HG03097 (cell line): ENCODE measurements around the gene CASP8AP2.
"Not testable (repeated sequence)": the region's sequence is repeated elsewhere in the genome, so short reads cannot be mapped to it uniquely, and the experiment has no call there.

Experiments used
- ATAC-seq: cut with Tn5 transposase; IDR thresholded peaks from one replicate; pipeline ENCODE4 v1.9.1; 2021; ENCODE audit not compliant: unreplicated experiment, low FRiP score

The CASP8AP2 gene

DNA sequence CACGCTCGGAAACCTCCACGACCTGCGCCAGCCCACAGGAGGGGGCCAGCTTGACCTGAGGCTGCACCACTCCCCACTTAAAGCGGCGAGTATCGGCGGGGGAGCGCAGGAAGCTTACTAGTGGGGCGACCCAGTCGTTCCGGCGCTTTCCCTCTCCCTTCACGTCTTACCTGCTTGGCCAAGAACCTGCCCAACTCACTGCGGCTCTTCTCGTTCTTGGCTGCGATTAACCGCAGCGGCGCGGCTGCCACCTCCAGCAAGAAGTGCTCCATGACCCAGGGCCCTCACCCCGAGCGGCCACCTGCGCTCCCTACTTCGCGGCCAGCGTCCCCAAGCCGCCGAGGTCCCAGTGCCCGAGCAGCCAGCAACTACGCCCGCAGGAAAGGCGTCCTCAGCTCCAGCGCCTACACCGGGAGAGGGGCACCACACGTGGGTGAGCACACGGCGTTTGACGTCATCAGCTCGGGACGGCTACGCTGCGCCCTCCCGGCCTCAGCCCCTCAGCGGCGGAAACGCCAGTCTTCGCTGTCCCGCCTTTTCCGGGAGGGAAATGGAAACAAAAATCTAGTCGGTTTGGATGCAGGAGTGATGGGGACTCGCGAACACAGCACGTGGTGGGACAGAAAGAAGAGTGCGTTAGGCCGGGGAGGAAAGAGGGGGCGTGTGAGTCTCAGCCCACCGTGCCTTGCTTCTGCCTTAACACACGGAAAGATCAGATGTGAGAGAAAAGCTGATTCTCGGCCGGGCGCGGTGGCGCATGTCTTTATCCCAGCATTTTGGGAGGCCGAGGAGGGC is 10.1 kb upstream of the CASP8AP2 start, which contains the start of gene MDN1:
Gene MDN1, minus strand, starts transcription at position 459 of the 795 bp plus-strand sequence. Its CDS starts 187 bp downstream, at position 272.
- ATAC-seq = peak; percentile 95

DNA sequence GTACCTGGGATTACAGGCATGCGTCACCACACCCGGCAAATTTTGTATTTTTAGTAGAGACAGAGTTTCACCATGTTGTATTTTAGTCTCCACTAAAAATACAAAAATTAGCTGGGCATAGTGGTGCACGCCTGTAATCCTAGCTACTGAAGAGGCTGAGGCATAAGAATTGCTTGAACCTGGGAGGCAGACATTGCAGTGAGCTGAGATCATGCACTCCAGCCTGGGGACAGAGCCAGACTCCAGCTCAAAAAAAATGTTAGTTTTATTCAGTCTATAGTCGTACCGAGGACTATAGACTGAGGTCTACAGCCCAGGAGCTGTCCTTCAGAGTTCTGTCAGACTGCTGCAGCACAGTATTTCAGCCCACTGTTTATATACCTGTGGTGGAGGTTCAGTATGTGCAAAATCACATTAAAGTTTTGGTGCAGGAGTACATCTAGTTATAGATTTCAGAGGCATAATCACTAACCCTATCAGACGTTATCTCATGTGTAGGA is 3.6 kb upstream of the CASP8AP2 start:
- no peak for ATAC-seq

DNA sequence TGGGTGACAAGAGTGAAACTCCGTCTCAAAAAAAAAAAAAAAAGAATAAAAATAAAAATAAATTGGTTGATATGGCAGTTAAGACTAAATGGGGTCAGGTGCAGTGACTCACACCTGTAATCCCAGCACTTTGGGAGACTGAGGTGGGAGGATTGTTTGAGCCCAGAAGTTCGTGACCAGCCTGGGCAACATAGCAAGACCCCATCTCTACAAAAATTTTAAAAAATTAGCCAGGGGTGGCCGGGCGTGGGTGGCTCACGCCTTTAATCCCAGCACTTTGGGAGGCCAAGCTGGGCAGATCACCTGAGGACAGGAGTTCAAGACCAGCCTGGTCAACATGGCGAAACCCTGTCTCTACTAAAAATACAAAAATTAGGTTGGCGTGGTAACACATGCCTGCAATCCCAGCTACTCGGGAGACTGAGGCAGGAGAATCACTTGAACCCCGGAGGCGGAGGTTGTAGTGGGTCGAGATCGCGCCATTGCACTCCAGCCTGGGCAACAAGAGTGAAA is 1.1 kb upstream of the CASP8AP2 start:
- not testable (repeated sequence) for ATAC-seq

DNA sequence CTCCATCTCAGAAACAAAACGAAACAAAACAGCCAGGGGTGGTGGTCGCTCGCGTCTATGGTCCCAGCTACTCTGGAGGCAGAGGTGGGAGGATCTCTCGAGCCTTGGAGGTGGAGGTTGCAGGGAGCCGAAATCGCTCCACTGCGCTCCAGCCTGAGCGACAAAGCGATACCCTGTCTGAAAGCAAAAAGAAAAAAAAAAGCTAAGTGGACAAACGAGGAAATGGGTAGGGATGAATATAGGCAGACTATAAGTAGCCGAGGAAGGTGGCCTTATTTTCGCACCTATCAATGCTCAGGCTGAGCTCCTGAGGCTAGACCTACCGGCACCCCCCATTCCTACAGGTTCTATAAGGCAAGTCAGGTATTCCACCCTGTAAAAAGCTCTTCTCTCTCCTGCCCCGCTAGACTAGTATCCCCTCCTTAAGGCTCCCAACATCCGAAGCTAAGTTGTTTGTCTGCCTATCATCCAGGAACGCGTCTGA is 650 bp upstream of the CASP8AP2 start:
- peak; percentile 23 for ATAC-seq

DNA sequence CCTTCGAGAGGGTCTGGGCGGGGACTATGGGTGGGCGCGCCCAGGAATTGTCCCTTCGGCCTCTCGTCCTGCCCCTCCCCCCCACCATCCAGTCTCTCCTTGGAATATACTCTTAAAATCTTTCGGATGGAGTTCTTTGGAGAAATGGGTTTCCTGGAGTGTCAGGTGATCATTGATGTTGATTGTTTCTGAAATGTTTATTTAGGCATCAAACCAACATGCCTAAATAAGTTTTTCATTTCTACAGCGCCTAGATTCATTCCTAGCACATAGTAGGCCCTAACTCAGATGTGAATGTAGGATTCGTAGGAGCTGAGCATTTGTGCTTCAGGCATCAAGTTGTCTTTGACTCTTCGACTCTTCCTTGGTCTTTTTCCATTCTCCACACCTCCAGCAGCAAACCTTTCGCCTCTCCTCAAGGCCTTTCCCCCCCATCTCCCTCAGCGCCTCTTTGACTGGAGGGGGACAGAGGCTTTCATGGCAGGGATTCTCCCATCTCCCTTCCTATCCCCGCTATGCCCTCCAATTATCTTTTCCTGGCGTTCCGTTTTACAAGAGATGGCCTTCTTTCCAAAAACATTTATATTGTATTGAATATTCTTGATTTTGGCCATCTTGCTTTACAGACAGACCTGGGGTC is 610 bp downstream of the CASP8AP2 start:
- ATAC-seq = no peak

DNA sequence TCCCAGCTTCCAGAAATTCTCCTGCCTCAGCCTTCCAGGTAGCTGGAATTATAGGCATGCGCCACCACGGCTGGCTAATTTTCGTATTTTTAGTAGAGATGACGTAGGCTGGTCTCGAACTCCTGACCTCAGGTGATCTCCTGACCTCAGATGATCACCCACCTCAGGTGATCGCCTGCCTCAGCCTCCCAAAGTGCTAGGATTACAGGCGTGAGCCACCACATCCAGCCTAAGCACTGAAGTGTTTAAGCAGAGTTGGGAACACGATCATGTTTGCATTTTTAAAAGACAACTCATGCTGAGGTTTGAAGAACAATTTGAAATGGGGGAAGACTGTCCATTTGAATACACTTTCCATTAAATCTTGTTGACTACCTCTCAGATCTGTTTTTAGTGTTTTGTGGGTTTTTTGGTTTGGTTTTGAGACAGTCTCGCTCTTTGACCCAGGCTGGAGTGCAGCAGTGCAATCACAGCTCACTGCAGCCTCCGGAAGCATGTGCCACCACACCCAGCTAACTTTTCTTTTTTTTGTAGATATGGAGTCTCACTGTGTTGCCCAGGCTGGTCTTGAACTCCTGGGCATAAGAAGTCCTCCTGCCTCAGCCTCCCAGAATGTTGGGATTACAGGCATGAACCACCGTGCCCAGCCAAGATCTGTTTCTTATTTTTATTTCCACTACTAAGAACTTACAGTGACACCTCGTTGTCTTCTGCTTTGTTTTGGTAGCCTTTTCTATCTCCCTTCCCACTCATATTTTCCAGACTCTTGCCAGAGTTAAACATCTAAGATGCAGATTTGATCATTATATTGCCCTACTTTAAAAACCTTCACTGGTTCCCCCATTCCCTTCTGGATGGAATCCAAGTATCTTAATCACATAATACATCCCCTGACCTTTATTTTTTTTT is 5.5 kb downstream of the CASP8AP2 start:
- peak; percentile 86 for ATAC-seq

DNA sequence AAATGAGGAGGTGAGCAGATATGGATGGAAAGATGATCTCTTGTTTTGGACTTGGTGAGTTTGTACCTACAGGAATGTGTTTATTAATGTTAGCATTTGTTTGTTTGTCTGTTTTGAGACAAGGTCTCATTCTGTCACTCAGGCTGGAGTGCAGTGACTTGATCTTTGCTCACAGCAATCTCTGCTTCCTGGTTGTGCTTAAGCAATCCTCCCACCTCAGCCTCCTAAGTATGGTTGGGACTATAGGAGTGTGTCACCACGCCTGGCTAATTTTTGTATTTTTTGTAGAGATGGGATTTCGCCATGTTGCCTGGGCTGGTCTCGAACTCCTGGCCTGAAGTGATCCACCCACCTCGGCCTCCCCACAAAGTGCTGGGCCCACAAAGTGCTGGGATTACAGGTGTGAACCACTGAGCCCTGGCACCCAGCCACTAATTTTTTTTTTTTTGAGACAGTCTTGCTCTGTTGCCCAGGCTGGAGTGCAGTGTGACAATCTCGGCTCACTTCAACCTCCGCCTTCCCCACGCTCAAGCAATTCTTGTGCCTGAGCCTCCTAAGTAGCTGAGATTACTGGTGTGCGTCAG is 7.1 kb downstream of the CASP8AP2 start:
- ATAC-seq = no peak

DNA sequence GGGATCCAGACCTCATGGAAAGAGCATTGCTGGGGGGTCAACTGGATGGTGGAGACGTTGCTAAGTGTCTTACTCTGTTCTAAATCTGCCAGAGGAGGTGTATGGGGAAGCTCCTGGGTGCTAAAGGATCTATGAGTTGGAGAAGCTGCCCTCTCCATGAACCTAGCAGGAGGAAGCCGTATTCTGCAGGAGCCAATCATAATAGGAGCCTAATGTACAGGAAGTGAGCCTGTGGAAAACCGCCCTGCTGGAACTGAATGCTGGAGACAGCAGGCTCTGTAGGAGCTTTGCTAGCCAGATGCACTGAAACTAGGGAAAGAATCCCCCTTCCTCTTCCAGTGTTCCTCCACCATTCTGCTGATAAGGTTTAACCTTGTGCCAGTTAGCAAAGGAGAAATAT is 10.9 kb downstream of the CASP8AP2 start:
- no peak for ATAC-seq

DNA sequence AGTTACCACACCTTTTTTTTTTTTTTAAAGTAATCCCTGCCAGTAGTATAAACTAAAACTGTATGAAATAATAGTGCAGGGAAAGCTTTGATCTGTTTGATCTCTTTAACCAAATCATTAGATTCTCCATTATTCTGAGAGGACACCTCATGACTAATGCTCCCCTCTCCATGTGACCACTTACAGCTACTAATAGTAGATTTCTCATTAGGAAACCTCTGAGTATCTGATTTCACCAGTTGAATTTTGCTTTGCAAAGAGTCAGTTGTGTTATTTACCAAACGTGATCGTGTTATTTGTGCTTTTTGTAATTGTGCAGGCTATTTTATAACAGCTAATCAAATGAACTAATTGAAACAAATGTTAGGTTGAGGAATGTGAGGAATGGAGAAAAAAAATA is 12.5 kb downstream of the CASP8AP2 start:
- ATAC-seq = no peak

DNA sequence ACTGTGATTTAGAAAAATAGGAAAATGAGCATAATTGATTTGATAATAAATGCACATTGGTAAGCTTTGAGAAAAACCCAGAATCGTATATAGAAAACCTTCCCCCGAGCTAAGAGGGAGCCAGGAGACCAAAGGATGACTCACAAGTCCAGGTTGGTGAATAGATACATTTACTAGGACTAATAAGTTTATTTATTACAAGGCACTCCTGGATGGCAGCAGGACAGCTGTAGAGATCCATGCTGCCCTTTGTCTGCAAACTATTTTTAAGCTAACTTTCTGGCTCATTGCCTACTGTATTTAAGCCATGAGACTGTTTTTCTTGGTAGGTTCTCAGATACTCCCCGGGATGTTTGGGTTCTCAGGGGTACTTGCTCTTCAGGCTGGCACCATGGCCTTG is 13.4 kb downstream of the CASP8AP2 start:
- no peak for ATAC-seq

DNA sequence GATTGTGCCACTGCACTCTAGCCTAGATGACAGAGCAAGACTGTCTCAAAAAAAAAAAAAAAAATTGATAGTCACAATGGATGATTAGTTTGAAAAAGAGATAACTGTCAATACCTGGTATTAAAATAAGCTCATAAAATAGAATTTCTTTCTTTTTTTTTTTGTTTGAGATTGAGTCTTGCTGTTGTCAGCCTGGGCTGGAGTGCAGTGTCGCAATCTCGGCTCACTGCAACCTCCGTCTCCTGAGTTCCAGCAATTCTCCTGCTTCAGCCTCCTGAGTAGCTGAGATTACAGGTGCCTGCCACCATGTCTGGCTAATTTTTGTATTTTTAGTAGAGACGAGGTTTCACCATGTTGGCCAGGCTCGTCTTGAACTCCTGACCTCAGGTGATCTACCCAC is 17.8 kb downstream of the CASP8AP2 start:
- ATAC-seq = not testable (repeated sequence)

DNA sequence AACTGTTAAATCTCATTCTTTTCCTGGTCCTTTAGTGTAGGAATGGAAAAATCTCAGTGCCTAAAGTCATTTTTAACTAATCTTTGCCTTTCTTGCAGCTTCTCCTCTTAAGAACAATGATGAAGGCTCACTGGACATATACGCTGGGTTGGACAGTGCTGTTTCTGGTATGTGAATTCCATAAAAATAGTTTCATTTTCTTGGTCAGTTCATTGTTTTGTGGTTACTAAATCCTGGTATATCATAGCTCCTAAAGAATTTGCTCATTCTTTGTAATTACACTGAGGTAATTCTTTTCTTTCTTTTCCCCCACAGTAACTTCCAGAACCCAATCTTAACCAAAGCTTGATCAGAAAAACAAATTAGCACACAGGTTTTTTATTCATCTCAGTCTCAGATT is 23.4 kb downstream of the CASP8AP2 start:
- ATAC-seq = no peak

DNA sequence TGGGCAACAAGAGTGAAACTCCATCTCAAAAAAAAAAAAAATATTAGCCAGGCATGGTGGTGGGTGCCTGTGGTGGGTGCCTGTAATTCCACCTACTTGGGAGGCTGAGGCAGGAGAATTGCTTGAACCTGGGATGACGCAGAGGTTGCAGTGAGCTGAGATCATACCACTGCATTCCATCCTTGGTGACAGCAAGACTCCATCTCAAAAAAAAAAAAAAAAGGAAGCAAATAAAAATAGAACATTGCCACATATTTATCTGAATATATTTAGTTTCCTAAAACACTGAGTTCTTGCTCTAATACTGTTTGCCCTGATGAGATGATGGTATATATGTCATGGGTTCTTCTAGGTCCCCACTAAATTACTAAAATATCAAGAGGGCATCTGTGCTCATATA is 28.4 kb downstream of the CASP8AP2 start:
- ATAC-seq = no peak

DNA sequence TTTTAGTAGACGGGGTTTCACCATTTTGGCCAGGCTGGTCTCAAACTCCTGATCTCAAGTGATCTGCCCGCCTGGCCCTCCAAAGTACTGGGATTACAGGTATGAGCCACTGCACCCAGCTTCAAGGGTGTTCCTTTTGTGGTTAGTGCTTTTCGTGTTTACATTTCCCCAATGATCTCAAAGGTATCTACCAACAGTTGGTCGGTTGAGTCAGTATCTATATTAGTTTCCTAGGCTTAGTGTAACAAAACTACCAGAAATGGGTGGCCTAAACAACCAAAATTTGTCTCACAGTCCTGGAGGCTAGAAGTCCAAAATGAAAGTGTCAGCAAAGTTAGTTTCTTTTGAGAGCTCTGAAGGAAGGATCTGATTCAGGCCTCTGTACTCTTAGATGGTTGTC is 30.1 kb downstream of the CASP8AP2 start:
- ATAC-seq = peak; percentile 39

DNA sequence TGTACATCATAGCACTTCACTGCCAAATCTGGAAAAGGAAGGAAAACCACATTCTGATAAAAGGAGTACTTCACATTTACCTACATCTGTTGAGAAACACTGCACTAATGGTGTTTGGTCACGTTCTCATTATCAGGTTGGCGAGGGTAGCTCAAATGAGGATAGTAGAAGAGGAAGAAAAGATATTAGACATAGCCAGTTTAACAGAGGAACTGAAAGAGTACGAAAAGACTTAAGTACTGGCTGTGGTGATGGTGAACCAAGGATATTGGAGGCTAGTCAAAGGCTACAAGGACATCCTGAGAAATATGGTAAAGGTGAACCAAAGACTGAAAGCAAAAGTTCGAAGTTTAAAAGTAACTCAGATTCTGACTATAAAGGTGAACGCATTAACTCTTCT is 32.6 kb downstream of the CASP8AP2 start:
- ATAC-seq = peak; percentile 68

DNA sequence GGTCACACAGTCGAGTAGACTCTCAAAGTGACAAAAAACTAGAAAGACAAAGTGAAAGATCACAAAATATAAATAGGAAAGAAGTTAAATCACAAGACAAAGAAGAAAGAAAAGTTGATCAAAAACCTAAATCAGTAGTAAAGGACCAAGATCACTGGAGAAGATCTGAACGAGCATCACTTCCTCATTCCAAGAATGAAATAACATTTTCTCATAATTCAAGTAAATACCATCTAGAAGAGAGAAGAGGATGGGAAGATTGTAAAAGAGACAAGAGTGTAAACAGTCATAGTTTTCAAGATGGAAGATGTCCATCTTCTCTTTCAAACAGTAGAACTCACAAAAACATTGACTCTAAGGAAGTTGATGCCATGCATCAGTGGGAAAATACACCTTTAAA is 33.0 kb downstream of the CASP8AP2 start:
- peak; percentile 23 for ATAC-seq

DNA sequence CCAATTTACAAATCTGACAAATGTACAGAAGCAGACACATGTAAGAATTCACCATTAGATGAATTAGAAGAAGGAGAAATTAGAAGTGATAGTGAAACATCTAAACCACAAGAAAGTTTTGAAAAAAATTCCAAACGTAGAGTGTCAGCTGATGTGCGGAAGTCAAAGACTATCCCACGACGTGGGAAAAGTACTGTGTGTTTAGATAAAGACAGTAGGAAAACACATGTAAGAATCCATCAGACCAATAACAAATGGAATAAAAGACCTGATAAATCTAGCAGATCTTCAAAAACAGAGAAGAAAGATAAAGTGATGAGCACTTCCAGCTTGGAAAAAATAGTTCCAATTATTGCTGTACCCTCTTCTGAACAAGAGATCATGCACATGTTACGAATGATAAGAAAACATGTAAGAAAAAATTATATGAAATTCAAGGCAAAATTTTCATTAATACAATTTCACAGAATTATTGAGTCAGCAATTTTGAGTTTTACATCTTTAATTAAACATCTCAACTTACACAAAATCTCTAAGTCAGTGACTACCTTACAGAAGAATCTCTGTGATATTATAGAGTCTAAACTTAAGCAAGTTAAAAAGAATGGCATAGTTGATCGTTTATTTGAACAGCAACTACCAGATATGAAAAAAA is 36.5 kb downstream of the CASP8AP2 start:
- ATAC-seq = no peak

DNA sequence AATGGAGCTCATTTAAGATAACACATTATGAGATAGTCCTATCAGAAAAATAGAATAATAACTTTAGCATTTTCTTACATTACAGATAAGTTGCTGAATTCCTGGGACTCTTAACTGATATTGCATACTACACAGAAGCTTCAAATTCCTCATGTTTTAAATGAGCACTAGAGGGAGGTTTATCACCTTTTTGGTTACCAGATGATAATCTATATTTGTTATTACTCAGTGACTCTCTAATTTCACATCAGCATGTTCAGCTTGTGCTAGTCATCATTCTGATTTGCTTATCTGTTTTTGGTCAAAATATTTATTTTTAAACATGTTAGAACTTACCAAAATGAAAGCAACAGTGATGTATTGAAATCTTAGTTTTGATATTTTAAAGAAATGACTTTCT is 44.0 kb downstream of the CASP8AP2 start:
- ATAC-seq = no peak

DNA sequence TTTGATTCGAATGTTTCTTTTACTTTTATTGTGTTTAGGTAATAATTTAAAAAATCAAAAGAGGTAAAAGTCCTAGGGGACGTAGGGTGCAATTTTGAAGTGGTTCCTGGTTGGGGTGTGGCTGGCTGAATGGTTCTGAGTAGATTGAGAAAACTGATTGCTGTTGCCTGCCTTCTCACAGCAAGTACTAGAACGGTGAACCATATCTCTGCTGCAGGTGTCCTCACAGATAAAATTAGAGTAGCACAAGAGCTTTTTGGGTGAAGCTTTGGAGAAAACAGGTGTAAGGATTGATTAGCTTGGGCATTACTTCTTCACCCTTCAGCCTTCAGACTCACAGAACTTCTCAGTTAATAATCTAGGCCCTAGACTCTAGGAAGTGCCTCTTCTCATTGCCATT is 44.8 kb downstream of the CASP8AP2 start:
- ATAC-seq = no peak
